Iris pigment epithelial cell (primary cell): ENCODE results near the gene TSPAN4.

Experiments used
- DNase-seq: peaks from one replicate; pipeline ENCODE4 v3.0.0-alpha.2; 2011; ENCODE audit warnings: low read depth

TSPAN4 gene

GRCh38 chr11:850775-851763 is 8.4 kb downstream of the TSPAN4 start:
- DNase-seq, result no peak

GRCh38 chr11:852762-853161 is 10.1 kb downstream of the TSPAN4 start:
- no peak for DNase-seq

DNA sequence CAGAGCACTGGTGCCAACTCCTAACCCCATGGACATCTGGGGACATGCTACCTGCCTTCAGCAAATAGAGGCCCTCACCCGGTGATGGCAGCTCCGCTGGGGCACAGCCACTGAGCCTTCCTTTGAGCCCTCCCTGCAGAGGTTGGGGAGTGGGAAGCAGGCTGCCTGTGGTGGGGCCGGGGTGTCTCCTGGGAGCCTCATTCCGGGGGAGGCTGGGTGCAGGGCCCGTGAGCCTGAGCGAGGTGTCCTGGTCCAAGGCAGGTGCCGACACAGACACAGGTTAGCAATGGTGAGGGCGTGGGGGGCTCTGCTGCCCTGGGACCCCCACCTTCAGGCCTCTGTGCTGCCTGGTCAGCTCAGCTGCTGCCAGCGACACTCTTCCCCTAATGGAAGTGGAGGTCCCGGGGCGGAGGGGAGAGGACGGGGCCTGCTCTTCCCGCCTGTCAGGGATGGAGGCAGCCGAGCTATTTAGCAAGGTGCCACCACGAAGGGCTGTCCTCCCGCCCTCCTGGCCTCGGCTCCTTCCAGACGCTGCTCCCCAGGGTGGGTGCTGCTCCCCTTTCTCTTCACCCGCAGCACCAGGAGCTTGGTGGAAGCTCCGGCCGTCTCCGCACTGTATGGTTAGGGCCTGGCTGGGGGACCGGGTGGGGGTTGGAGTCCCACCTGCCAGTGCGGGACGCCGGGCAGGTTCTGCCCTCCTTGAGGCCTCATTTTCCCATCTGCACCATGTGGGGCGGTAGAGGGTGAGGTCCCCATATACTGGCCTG is 11.2 kb downstream of the TSPAN4 start:
- no peak for DNase-seq

GRCh38 chr11:854601-855329 is 12.1 kb downstream of the TSPAN4 start:
- DNase-seq, result no peak

GRCh38 chr11:855330-855674 is 12.7 kb downstream of the TSPAN4 start:
- DNase-seq, result no peak

GRCh38 chr11:855796-856195 is 13.1 kb downstream of the TSPAN4 start:
- no peak for DNase-seq

- no peak for DNase-seq
These were observed 13.7 kb downstream of the TSPAN4 start for GRCh38 chr11:856397-856796.

GRCh38 chr11:858053-858761 is 15.6 kb downstream of the TSPAN4 start:
- DNase-seq, result no peak

- DNase-seq, result no peak
These were observed 16.2 kb downstream of the TSPAN4 start for GRCh38 chr11:858762-859339.

- DNase-seq, result peak; percentile 94
These were observed 16.9 kb downstream of the TSPAN4 start for GRCh38 chr11:859394-860131.

GRCh38 chr11:860234-861104 is 17.8 kb downstream of the TSPAN4 start:
- DNase-seq, result no peak

GRCh38 chr11:861105-861479 is 18.4 kb downstream of the TSPAN4 start:
- no peak for DNase-seq

DNA sequence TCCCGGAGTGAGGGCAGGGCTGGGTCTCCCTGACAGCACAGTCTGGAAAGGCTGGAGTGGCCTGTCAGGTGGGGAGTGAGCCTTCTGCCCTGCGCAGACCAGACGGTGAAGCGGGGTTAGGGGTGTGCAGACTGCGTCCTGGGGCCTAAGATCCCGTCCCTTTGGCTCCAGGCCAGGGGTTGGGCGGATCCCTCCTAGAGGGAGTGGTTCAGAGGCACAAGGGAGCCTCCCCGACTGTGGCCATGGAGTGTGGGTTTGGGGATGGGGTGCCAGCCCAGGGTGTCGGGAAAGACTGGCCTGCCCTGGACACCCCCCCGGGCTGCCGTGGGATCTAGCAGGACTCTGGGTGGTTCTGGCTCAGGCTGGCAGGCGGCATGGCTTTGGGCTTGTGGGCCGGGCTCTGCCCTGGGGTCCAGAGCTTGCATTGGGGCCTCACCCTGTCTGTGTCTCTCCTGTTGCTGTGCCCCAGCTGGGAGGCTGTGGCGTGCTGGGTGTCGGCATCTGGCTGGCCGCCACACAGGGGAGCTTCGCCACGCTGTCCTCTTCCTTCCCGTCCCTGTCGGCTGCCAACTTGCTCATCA is 19.5 kb downstream of the TSPAN4 start:
- DNase-seq, result no peak

GRCh38 chr11:862696-863022 is 20.0 kb downstream of the TSPAN4 start:
- no peak for DNase-seq

GRCh38 chr11:863023-863909 is 20.6 kb downstream of the TSPAN4 start:
- DNase-seq, result no peak

DNA sequence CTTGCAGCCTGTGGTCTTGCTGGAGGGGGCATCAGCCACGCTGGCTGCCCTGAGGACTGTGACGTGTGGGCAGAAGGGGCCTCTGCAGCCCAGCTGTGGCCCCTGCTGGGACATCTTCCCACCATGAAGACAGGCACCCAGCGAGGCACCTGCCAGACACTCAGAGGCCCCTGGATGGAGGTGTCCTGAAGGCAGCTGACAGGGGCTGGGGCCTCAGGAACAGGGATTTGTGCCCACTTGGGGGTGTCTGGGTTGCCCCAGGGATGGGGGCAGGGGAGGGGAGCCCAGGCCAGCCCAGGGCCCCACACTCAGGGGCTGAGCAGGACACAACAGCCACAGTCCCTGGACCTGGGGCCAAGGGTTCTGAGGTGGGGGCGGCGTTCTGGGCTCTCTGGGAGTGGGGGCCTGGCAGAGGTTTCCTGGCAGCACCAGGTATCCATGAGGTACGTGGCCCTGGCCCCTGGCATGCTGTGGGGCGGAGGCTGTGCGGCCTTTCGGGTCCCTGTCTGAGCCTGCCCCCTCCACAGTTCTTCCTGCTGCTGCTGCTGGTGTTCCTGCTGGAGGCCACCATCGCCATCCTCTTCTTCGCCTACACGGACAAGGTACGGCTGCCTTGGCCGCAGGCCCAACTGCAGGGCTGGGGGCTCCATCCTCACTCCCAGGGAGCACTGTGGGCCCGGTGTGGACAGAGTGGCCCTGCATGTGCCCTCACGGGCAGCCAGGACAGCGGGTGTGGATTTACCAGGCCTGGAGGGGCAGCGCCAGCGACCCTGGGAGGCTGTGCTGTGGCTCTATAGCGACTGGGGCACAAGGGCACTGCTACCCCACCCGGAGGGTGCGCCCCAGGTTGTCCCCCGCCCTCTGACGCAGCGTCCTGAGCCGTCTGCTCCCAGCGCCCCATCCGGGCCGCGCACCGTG is 21.5 kb downstream of the TSPAN4 start:
- no peak for DNase-seq

- DNase-seq, result no peak
These were observed 22.2 kb downstream of the TSPAN4 start for GRCh38 chr11:864898-865297.
